ENCODE results near the gene USP25.

- TF ChIP-seq YY1 (IDR thresholded peaks at IDR 0.05; ENCODE audit: insufficient read depth, insufficient read length) (no peak), ZNF274 (IDR thresholded peaks at IDR 0.05; ENCODE audit: low read depth, low read length) (no peak), SUZ12 (IDR thresholded peaks at IDR 0.05; ENCODE audit: extremely low read depth, insufficient read depth, insufficient read length) (no peak)
Measured at GRCh38 chr21:15688016-15688415, 41.8 kb upstream of the USP25 start.

Measured in NT2/D1 (cell line).